Heart left ventricle (tissue), 16 donors: ENCODE results near the gene MED4. TPM values are rescaled to one million over a fixed set of nuclear protein-coding genes. Genes with fewer than 3 reads are reported as not detected.

ENCODE experiments used
- ATAC-seq, 4 donors: fragments of 200-7000 bp; cut with Tn5 transposase; one replicate each; pipeline ENCODE4 v1.9.1; 2020 to 2022; ENCODE audit warnings: moderate library complexity in 4 of 4, mild to moderate bottlenecking in 3 of 4, moderate number of reproducible peaks in 1 of 4
- DNase-seq, 5 donors: peaks; one replicate each; pipeline ENCODE4 v3.0.0-alpha.2; 2020
- H3K27ac ChIP-seq, 12 donors: fragments of 200-600 bp; sonication (generic) in 4 of 12; one replicate each; pipeline versions ENCODE4 v1.5.0 to v1.8.0; 2016 to 2022; ENCODE audit warnings: mild to moderate bottlenecking in 2 of 12
- H3K27me3 ChIP-seq, 9 donors: fragments of 200-600 bp; sonication (generic) in 2 of 9; one replicate each; pipeline versions ENCODE4 v1.5.1 to v1.8.0; 2016 to 2022; ENCODE audit warnings: mild to moderate bottlenecking in 3 of 9
- H3K36me3 ChIP-seq, 9 donors: fragments of 200-600 bp; sonication (generic) in 2 of 9; one replicate each; pipeline versions ENCODE4 v1.5.0 to v1.8.0; 2018 to 2022; ENCODE audit warnings: mild to moderate bottlenecking in 2 of 9
- H3K4me1 ChIP-seq, 12 donors: fragments of 200-600 bp; sonication (generic) in 4 of 12; one replicate each; pipeline versions ENCODE4 v1.5.0 to v1.8.0; 2016 to 2022; ENCODE audit warnings: mild to moderate bottlenecking in 3 of 12
- H3K4me3 ChIP-seq, 12 donors: fragments of 200-600 bp; sonication (generic) in 4 of 12; one replicate each; pipeline versions ENCODE4 v1.5.0 to v1.8.0; 2017 to 2022; ENCODE audit warnings: mild to moderate bottlenecking in 9 of 12, moderate library complexity in 4 of 12
- H3K9me3 ChIP-seq, 12 donors: fragments of 200-600 bp; sonication (generic) in 4 of 12; one replicate each; pipeline versions ENCODE4 v1.5.0 to v1.8.0; 2016 to 2022; ENCODE audit warnings: mild to moderate bottlenecking in 1 of 12
- POLR2A ChIP-seq, 2 donors: fragments of 450-650 bp; IDR thresholded peaks; one replicate each; pipeline ENCODE4 v1.6.1; 2017; ENCODE audit warnings: antibody characterized with exemption in 2 of 2, mild to moderate bottlenecking in 2 of 2, moderate library complexity in 2 of 2
- WGBS, 4 donors: extraction: QIAGEN DNeasy Blood & Tissue Kit in 2 of 4; methylation state at CpG; one replicate each; pipeline versions ENCODE4 v1.1.5 to v1.1.7; 2013 to 2018; 5-methylcytosine and 5-hydroxymethylcytosine counted together
- intact Hi-C, 10 donors: fragments of 100-400 bp; cut with DNase I; formaldehyde crosslinking; loops; one replicate each; pipeline versions ENCODE4 v1.11.1 to v1.14.2; 2022
- polyA plus RNA-seq, 2 donors: library from polyadenylated mRNA; stranded (reverse); fragments of 200-250 nt; gene quantifications; one replicate each; pipeline ENCODE4 v1.2.3, GENCODE V29; 2013
- total RNA-seq, 9 donors: library from RNA; depleted of rRNA in 2 of 9; stranded (reverse); fragments of >200 nt in 2 of 9; fragmentation: NEBNext Ultra II Directional in 3 of 9; extraction: Animal tissue kit (Norgen Biotek cat#: 25700) in 3 of 9; gene quantifications; one replicate each; pipeline versions ENCODE4 v1.1.0 to v1.2.4, GENCODE V29; 2016 to 2023
- TF ChIP-seq, protein P1 (sequence below), 12 donors: fragments of 200-600 bp; sonication (generic) in 4 of 12; IDR thresholded peaks; one replicate each; pipeline versions ENCODE4 v1.5.0 to v1.8.0; 2018 to 2022; ENCODE audit warnings: antibody characterized with exemption in 12 of 12, mild to moderate bottlenecking in 5 of 12
- donor health status: ischemic (EF 13 %, LVEDD 7.1; RV severe dilation, severe dysfunction).
- donor health status: healthy with polysubstance abuse.
- donor health status: DM: no; HTN: yes; CAD: no.
- donor health status: DM: no; HTN: no; CAD: no.
- donor health status: ischemic (EF 25% LVEDD 6.9; RV normal size, moderate dysfunction).
- donor health status: ischemic (EF 25% LVEDD 5.7; RV mildly dilated, moderate dysfunction).
- donor health status: healthy.
- donor health status: DM: yes; HTN: yes; CAD: no.
- donor health status: ischemic (EF 35%, LVEDD 5.7; RV mildly dilated, moderate dysfunction).
- donor health status: nonischemic (EF 11% LVEDD 7.7; RV severe dilation, severe dysfunction).
- donor health status: DM: yes; HTN: yes; CAD: no.
- donor health status: PGD.
- donor health status: ischemic (EF 29% LVEDD 5.4; RV normal size, mild dysfunction).
- donor health status: nonischemic (EF 23%, LVEDD 6.1; RV moderate dilation, normal function).

Gene MED4
- total and polyA plus RNA-seq, 11 donors: 24.9 to 50.6 (median 48.9) TPM

- Histone ChIP-seq H3K36me3 (peaks cover 0 to 52% (median 36%) of the 10 kb centered on the region in 9 donors), H3K27me3 (no peaks in the 10 kb centered on the region), H3K9me3 (no peaks in the 10 kb centered on the region), H3K27ac (no peak overlapping the region), H3K4me3 (no peak overlapping the region), H3K4me1 (peaks cover 0 to 7% (median 0%) of the 10 kb centered on the region in 12 donors)
- WGBS, 4 donors: 90 to 95% (median 92%) methylated on average over 6 of the region's 6 CpGs
- TF ChIP-seq, protein P1, sequence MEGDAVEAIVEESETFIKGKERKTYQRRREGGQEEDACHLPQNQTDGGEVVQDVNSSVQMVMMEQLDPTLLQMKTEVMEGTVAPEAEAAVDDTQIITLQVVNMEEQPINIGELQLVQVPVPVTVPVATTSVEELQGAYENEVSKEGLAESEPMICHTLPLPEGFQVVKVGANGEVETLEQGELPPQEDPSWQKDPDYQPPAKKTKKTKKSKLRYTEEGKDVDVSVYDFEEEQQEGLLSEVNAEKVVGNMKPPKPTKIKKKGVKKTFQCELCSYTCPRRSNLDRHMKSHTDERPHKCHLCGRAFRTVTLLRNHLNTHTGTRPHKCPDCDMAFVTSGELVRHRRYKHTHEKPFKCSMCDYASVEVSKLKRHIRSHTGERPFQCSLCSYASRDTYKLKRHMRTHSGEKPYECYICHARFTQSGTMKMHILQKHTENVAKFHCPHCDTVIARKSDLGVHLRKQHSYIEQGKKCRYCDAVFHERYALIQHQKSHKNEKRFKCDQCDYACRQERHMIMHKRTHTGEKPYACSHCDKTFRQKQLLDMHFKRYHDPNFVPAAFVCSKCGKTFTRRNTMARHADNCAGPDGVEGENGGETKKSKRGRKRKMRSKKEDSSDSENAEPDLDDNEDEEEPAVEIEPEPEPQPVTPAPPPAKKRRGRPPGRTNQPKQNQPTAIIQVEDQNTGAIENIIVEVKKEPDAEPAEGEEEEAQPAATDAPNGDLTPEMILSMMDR (IDR thresholded peaks at IDR 0.05): no peak
- no peak for TF ChIP-seq POLR2A (IDR thresholded peaks at IDR 0.05)
- no peak for ATAC-seq
- intact Hi-C loops: no loop called here
- no peak for DNase-seq
Observed at GRCh38 chr13:48054601-48055000, 40.3 kb downstream of the MED4 start.

DNA sequence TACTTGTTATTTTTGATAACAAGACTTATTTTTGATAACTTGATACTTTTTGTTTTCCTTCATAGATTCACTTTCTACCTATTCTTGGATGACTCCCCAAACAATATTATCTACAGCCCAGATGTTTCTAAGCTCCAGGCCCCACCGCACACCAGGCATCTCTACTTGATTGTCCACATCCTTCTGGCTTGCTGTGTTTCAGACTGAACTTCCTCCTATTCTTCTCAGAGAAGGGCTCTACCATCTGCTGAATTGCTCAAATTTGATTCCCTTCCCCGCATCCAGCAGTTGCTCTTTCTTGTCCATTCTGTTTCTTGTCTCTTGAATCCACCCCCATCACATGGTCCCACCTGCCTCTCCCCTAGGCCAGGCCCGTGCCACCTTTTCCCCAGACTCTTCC lies 44.4 kb downstream of the MED4 start:
- Histone ChIP-seq H3K36me3 (peaks cover 0 to 86% (median 69%) of the 10 kb centered on the region in 9 donors), H3K27ac (no peak overlapping the region), H3K4me1 (peaks cover 0 to 7% (median 0%) of the 10 kb centered on the region in 12 donors), H3K27me3 (no peaks in the 10 kb centered on the region), H3K9me3 (no peaks in the 10 kb centered on the region), H3K4me3 (no peak overlapping the region)
- intact Hi-C loops: no loop called here
- TF ChIP-seq POLR2A (IDR thresholded peaks at IDR 0.05): no peak
- TF ChIP-seq, protein P1 (IDR thresholded peaks at IDR 0.05): no peak
- no peak for DNase-seq
- WGBS, 4 donors: 68 to 76% (median 70%) methylated on average over 3 of the region's 3 CpGs
- ATAC-seq: peak in 2 of 4 donors; percentile 41 to 60

DNA sequence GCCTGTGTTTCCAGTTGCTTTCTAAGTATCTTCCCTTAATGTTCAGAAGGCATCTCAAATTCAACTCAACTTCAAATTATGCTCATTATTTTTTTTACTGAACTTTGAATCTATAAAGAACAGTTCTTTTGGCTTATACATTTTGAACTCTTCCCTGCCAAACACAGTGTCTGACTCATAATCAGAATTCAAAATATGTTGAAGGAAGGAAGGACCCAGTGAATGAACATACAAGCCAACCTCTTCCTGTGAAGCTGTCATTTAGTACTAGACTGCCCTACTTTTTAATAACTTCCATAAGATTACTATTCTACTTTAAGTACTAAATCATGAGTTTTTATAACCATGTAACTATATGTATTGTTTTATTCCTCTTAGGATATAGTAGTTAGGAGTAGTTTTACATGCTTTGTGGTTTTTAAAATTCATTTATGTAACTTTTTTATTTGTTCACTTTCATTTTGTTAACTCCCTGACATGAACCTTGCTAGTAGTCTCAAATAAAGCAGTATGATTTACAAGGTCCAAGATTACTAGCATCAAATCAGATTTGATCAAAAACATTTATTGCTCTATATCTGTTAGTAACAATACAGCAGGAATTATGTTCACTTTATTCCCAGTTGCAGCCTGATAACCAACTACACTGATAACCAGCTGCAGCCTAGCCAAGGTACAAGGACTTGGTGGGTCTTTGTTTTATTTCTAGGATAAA lies 51.0 kb downstream of the MED4 start:
- no peak for ATAC-seq
- intact Hi-C loops: no loop called here
- Histone ChIP-seq H3K27ac (peak overlapping the region in 1 of 12 donors; percentile 32), H3K27me3 (no peaks in the 10 kb centered on the region), H3K4me3 (no peak overlapping the region), H3K9me3 (no peaks in the 10 kb centered on the region), H3K4me1 (peaks cover 0 to 11% (median 0%) of the 10 kb centered on the region in 12 donors), H3K36me3 (peaks cover 0 to 60% (median 48%) of the 10 kb centered on the region in 9 donors)
- TF ChIP-seq, protein P1 (IDR thresholded peaks at IDR 0.05): no peak
- no peak for TF ChIP-seq POLR2A (IDR thresholded peaks at IDR 0.05)
- DNase-seq: no peak

DNA sequence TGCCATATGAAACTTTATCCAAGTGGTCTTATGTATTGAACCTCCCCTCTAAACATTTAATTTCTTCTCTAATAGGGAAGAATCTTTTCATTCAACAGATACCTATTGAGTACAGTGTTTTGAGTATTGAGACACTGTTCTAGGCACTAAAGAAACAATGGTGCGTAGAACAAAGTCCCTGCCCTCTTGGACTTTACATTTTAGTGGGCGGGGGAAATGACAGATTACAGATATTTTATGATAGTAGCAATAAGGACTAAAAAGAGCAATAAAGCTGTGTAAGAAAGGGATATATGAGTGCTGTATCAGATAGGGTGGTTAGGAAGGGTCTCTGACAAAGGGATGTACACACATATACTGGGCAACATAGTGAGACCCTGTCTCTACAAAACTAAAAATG lies 52.0 kb downstream of the MED4 start:
- TF ChIP-seq, protein P1 (IDR thresholded peaks at IDR 0.05): no peak
- TF ChIP-seq POLR2A (IDR thresholded peaks at IDR 0.05): no peak
- Histone ChIP-seq H3K27me3 (no peaks in the 10 kb centered on the region), H3K27ac (peak overlapping the region in 1 of 12 donors; percentile 32), H3K4me1 (peaks cover 0 to 21% (median 5%) of the 10 kb centered on the region in 12 donors), H3K9me3 (no peaks in the 10 kb centered on the region), H3K4me3 (no peak overlapping the region), H3K36me3 (peaks cover 0 to 50% (median 37%) of the 10 kb centered on the region in 9 donors)
- 96 to 99% (median 99%) methylated on average over 2 of the region's 2 CpGs for WGBS, 4 donors
- intact Hi-C loops: no loop called here
- ATAC-seq: no peak
- no peak for DNase-seq
